HG03280 (cell line): ENCODE data around the gene KCNIP3.
"Not testable (repeated sequence)": the region's sequence is repeated elsewhere in the genome, so short reads cannot be mapped to it uniquely, and the experiment has no call there.

Experiments used
- ATAC-seq: cut with Tn5 transposase; IDR thresholded peaks from one replicate; pipeline ENCODE4 v1.9.1; 2021; ENCODE audit warnings: mild to moderate bottlenecking, moderate library complexity; ENCODE audit not compliant: unreplicated experiment

The KCNIP3 gene

DNA sequence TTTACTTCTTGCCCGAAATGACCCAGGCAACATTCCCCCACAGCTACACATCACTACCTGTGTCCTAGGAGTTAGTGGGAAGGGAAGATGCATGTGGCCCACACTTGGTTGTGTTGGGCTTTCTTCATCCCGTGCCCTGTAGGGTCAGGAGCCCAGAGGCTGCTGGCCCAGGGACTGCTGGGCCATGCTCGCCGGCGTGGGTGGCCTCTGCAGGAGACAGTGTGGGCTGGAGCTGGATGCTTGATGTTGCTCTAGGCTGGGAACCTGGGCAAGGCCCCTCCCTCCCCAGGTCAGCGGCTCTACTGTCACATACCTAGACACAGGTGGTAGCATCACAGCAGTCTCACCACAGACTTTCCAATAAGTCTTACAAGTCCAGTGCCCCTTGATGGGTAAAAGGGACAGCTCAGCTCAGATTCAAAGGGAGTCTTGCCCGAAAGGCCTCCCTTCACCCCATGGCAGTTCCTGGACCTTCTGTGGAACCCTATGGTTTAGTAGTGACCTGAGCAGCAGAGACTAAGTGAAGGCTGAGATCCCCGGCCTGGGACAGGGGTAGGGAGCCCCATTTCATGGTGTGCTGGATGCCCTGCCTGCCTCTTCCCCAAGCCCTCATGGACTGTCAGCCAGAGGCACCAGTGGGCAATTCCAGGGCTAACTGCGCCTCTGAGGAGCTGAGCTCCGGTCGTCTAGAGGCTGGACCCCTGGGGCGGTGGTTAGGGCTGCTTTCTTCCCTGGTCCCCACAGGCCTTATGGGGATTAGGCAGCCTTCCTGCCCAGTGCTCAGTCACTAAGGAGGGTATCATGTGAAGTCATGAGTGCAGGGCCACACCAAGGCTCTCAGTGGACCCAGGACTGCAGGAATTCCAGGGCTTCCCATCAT lies 59.9 kb downstream of the KCNIP3 start:
- no peak for ATAC-seq

GRCh38 chr2:95357717-95358280 lies 60.7 kb downstream of the KCNIP3 start:
- ATAC-seq = no peak

GRCh38 chr2:95359031-95359430 lies 61.9 kb downstream of the KCNIP3 start:
- ATAC-seq = no peak

DNA sequence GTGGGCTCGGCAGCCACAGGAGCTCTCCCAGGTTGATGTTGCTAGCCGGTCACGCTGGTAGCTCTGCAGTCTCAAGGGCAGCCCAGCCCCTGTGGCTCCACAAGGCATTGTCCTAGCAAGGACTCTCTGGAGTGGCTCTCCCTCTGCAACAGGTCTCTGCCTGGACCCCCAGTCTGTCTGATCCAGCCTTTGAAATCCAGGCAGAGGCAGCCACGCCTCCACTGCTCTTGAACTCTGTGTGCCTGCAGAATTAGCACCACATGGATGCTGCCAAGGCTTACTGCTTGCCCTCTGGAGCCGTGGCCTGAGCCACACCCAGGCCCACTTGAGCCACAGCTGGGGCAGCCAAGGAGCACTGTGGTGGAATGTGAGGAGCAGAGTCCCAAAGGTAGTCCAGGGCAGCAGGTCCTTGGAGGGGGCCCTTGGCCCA lies 62.4 kb downstream of the KCNIP3 start:
- no peak for ATAC-seq

DNA sequence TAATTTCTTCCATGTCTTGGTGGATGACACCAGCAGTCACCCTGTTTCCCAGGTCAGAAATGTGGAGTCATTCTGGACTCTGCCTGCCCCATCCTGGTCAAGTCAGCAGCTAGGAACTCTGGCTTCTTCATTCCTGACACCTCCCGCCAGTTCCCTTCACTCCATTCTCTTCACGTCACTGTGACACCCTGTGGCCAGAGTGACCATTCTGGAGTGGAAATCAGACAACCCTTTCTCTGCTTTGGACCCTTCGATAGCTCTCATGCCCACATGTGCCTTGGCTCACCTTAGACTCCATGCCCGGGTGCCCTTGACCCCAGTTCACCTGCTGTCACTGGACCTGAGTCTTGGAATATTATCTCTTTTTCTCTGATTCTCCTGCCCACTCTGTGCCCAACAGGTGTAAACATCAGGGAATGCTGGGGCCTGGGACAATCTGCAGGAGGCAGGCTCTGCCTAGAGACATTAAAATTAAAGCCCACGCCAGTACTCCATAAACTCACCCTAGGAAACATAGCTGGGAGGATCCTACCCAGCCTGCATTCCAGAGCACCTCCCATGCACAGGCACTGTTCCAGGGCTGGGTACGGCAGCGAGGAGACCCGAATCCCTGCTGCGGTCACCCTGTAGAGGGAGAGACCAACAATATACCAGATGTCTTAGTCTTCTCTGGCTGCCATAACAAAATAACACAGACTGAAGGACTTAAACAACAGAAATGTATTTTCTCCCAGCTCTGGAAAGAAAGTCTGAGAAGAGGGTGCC lies 64.3 kb downstream of the KCNIP3 start:
- ATAC-seq = no peak

DNA sequence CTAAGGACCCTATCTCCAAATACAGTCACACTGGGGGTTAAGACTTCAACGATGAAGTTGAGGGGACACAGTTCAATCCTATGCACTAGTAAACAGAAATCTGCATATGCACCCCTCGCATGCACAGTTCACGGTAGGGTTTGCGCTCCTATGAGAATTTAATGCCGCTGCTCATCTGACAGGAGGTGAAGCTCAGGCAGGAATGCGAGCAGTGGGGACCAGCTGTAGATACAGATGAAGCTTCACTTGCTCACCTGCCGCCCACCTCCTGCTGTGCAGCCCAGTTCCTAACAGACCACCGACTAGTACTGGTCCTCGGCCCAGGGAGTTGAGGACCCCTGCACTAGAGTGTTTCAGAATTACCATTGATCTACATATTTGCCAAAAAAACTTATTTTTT lies 65.3 kb downstream of the KCNIP3 start:
- ATAC-seq = no peak

GRCh38 chr2:95366514-95366913 lies 69.4 kb downstream of the KCNIP3 start:
- ATAC-seq = no peak

DNA sequence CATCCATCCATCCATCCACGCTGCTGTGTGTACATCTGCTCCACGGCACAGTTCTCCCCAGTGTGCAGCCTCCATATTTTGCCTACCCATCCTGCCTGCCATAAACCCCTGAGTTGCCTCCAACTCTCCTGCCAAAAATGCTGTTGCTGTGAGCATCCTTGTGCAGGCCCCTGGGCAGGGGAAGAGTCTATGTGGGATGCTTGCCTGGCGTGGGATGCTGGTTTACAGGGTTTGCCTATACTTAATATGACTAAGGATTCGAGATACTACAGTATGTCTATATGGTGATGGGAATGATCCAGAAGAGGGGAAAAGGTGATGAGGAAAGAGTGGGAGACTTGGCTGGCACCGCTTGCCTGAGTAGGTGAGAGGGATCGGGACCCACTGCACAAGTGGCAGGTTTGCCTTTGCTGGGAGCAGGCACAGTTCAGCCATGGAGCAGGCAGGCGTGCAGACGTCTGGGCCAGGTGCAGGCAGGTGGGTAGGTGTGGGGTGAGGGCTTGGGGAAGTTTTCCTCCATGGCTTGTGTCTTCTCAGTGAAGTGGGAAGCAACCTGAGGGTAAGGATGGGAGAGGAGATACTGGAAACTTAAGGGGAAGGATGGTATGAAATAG lies 75.2 kb downstream of the KCNIP3 start:
- ATAC-seq = no peak

- ATAC-seq = no peak
Measured at GRCh38 chr2:95372845-95373244, 75.7 kb downstream of the KCNIP3 start.

- no peak for ATAC-seq
Measured at GRCh38 chr2:95374029-95374428, 76.9 kb downstream of the KCNIP3 start.

- ATAC-seq = no peak
Measured at GRCh38 chr2:95374451-95374920, 77.3 kb downstream of the KCNIP3 start.

GRCh38 chr2:95374921-95375471 lies 77.8 kb downstream of the KCNIP3 start:
- no peak for ATAC-seq

GRCh38 chr2:95375532-95376150 lies 78.5 kb downstream of the KCNIP3 start:
- ATAC-seq = no peak

DNA sequence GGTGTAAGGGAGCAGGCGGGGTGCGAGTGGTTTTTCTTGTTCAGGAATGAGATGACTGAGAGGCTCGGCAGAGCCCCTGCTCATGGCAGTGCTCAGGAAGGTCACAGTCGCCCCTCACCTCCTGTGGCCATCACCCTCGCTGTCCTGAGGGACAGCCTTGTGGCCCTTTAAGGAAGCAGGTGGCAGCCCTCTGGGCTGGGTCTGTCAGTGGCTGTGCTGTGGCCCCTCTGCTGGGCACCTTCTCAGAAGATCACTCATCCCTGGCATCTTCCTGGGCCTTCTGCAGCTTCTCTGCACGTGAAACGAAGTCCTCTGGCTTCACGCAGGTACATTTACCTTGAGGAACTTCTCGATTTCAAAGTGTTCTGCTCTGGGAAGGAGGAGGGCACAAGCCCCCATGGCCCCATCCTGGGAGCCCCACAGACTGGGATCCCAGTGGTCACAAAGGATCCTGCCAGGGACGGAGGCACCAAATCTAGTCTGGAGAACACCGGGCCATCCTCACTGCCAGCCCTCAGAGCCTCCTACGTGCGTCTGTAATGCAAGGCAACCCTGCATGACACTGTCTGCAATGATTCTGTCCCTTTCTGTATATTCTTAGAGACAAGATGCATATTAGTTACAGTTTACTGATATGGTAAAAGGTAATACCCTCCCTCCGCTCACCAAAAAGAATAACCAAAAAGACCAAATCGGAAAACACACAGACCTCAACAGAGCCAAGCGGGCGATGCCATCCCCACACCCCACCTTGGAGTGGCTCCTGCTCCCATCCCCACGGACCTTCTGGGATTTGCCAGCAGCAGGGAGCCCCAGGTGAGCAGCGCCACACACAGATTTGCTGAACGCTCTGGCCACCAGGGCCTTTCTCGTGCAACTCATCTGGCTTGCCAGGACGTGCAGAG lies 79.4 kb downstream of the KCNIP3 start:
- no peak for ATAC-seq

DNA sequence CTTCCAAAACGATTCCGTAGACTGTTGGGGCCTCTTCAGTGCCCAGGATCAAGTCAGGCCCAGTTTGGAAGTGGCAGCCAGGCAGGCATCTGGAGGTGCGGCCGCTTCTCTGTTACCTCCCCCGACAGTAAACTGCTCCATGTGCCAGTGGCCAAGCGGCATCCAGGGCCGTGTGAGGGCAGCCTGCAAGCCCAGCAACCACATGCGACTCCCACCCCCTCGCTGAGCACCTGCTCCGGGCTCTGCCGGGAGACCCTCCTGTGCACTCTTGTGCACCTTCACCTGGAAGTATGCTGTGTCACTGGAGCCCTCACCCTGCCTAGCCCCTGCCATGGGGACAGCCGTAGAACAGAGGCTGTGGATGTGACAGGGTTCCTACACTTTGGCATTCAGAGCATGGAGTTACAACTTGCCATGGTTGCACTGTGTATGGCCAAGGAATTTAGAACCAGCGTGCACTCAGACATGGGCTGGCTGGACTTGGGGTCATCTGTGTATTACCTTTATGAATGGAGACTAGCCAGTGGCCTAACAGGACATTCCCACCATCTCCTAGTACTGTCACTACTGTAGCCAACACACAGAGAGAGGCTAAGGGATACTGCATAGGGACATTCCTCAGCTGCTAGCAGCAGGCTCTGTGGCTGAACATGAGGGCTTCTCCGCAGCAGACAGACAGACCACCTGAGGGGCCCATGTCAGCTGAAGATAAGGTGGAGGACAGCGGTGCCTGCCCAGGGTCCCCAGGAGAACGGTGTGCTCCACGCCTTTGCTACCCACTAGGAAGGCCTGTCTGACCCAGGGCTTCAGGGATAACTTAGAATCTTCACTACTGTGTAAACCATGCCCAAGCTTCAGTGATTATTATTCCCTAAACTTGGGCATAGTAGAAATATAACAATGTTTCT lies 80.3 kb downstream of the KCNIP3 start:
- no peak for ATAC-seq

- ATAC-seq = not testable (repeated sequence)
Measured at GRCh38 chr2:95378281-95378680, 81.1 kb downstream of the KCNIP3 start.

GRCh38 chr2:95379371-95379831 lies 82.3 kb downstream of the KCNIP3 start:
- no peak for ATAC-seq

GRCh38 chr2:95380280-95380679 lies 83.1 kb downstream of the KCNIP3 start:
- no peak for ATAC-seq
